DMS 273 (cell line): Measurements from ENCODE around the gene CEBPB.

Experiments used
- DNase-seq: peaks from one replicate; lab custom pipeline; 2025; ENCODE audit not compliant: unreplicated experiment; lab: John Stamatoyannopoulos, UW

CEBPB gene

GRCh38 chr20:50226093-50226974, 35.7 kb downstream of the CEBPB start:
- peak; percentile 22 for DNase-seq

DNA sequence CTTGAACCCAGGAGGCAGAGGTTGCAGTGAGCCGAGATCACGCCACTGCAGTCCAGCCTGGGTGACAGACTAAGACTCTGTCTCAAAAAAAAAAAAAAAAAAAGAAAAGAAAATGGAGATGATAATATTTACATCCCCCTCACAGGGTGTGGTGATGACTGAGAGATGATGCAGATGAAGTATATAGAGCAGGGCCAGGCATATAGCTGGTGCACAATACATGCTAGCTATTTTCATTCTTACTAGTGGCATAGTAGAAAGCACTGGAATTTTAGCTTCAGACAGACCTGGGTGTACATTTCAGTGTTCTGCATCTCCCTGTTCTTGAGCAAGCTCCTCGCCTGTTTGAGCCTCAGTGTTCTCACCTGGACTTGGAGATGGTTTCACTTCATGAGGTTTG, 36.9 kb downstream of the CEBPB start:
- no peak for DNase-seq

DNA sequence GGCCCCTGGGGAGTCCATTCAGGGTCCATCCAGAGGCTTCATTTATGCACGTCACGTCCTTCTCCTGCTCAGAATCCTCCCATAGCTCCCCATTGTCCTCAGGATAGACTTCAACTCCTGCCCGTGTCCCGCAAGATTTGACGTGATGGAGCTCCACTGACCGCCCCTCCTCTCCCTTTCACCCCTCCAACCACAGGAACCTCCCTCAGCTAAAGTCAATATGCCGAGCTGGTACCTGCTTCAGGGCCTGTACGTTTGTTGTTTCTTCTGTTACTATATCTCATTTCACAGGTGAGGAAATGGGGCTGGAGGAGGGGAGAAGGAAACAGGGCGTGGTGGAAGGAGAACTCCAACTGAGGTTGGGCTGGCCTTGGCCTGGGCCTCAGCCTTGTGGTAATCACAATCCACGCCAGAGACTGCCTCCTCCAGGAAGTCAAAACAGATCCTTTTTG, 38.6 kb downstream of the CEBPB start:
- no peak for DNase-seq

GRCh38 chr20:50230184-50230583, 39.6 kb downstream of the CEBPB start:
- DNase-seq, result no peak

DNA sequence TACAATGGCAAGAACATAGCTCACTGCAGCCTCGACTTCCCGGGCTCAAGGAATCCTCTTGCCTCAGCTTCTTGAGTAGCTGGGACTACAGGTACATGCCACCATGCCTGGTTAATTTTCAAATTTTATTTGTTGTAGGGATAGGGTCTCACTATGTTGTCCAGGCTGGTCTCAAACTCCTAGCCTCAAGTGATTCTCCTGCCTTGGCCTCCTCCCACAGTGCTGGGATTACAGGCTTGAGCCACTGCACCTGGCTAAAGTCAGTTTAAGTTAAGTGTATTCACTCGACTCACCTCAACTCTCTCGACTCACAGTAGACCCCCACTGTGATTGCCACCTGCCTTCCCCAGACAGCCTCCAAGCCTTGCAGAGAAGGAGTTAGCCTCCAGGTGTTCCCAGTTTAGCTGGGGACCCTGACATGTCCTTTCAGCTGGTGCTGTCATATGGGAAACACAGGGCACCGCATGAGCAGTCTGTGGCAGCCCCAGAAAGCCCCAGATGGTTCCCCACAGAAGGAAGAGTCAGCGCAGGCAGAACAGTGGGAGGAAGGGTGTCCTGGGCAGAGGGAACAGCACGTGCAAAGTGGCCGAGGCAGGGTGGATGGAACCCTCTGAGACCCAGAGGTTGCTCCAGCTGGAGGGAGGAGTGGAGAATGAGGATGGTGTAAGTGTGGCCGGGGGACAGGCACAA, 40.4 kb downstream of the CEBPB start:
- no peak for DNase-seq

DNA sequence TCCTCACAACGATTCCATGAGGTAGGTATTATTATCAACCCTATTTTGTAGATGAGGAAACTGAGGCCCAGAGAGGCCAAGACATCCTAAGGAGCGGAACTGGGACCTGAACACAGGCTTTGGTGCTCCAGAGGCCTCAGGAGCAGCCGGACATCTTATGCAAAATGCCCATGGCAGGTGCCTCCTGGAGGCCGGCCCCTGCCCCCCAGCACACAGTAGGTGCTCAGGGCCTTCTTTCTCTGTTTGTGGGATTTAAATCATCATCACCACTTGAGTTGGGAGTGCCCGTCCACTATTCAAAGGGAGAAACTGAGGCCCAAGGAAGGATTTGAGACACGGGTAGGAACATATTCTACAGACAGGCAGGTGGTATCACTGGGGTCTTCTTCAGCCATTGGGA, 41.2 kb downstream of the CEBPB start:
- no peak for DNase-seq

DNA sequence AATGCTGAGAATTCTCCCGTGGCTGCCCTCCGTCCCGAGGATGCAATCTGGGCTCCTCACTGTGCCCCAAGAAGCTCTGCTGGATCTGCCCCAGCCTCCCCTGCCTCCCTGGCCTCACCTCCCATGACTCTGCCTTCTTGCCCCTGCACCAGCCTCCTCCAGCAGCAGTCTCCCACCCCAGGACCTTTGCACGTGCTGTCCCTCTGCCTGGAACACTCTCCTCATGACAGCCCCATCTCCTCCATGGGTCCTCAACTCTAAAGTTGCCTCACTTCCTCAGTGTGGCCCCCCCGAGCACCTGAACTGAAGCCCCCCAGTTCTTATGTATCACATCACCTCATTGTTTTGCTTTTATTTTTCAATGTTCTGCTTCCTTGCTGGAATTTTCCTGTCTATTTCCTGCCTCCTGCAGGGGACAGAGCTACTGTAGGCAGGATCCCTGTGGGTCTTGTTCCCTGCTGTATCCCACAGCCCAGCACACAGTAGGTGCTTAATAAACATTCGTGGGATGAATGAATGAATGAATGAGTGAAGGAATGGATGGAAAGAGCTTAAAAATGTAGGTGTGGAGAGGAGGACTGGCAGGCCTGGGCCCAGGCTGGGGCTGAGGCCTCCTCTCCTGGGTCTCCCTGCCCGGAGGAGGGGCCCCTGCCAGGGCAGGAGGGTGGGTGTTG, 42.2 kb downstream of the CEBPB start:
- DNase-seq, result no peak

DNA sequence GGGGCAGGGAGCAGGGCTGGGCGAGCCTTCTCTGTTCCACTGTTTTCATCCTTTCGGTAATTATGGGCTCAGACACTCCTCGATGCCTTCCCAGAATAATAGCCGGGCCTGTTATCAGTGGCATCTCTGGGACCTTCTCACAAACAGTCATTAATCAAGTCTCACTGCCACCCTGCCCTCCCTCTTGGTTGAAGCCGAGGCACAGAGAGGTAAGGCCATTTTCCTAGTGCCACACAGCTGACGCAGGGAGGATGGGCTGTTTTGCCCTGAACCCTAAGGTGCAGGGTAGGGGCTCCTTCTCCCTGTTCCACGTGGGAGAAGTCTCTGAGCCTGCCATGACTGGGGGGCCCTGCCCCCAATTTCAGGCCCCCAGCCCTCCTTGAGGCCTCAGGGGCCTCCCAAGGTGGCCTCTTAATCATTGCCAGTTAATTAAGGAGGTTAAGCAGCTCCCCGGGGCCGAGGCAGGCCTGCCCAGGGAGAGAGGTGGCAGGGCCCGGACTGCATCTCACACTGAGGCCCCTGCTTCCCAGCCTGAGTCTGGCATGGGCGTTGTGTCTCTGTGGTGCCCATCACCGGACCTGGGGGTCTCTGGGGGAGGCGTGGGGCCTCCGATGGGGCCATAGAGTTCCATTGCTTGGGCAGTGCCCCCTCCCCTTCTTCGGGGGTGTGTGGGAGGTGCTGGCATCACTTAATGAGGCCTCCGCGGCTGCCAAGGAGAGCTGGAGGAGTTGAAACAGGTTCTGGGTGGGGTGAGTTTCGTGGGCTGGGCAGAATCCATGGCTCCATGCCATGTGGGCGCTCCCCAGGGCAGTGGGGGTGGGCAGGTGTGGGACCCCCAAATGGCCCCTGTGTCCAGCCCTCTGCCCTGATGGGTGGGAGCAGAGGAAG, 42.9 kb downstream of the CEBPB start:
- no peak for DNase-seq

GRCh38 chr20:50234288-50234687, 43.7 kb downstream of the CEBPB start:
- DNase-seq, result no peak

DNA sequence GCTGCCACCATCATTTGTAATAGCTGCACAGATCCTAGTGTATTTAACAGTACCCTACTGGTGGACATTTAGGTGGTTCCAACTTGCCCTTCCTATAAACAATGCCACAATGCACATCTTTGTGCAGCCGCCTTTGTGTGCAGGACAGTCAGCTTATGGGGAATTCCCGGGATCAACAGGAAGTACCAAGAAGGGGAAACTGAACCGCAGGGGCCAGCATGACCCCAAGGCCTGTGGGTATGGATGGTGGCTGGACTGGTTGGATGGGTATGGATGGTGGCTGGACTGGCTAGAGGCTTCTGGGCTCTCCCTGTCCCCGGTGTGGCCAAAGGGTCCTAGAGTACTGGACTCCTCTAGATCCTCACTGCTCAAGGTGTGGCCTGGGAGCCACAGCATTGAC, 46.7 kb downstream of the CEBPB start:
- DNase-seq, result no peak

GRCh38 chr20:50238081-50238800, 47.6 kb downstream of the CEBPB start:
- DNase-seq, result no peak

GRCh38 chr20:50240092-50240491, 49.5 kb downstream of the CEBPB start:
- no peak for DNase-seq

- no peak for DNase-seq
These were observed 51.5 kb downstream of the CEBPB start for GRCh38 chr20:50242178-50242514.
